HG02981 (cell line): ENCODE data around the gene TNFAIP1.

Experiments
- ATAC-seq: cut with Tn5 transposase; IDR thresholded peaks from one replicate; pipeline ENCODE4 v1.9.1; 2021; ENCODE audit warnings: mild to moderate bottlenecking, moderate library complexity; ENCODE audit not compliant: unreplicated experiment

The TNFAIP1 gene

DNA sequence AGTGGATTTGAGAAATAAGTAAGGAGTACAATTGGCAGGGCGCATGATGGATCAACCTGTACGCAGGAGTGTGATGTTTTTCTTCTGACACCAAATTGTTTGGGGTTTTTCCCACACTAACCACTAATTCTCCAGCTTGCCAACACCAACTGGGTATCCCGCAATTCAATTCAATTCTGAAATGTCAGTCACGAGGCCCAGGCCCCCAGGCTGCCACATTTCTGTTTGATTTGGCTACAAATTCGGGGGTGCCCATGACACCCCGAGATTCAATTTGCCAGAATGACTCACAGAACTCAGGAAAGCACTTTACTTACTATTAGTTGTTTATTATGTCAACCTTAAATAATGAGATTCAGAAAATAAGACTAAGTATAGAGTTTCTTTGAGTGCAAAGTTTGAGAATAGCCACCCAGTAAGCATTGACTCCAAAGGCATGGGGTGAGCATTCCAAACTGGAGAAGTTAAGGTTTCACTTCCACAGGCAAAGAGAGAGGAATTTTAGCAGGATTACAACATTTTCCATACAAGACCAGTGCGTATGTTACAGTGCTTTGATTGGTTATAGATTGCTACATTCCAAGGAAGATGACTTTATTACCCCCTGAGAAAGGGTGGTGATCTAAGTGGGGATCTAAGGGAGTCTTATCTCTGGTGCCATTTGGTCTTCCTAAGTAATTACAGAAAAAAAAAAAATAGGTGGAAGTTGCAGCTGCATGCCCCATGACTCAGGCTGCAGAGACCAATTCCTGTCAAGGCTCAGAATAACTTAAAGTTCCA lies 59.0 kb downstream of the TNFAIP1 start:
- ATAC-seq = no peak

DNA sequence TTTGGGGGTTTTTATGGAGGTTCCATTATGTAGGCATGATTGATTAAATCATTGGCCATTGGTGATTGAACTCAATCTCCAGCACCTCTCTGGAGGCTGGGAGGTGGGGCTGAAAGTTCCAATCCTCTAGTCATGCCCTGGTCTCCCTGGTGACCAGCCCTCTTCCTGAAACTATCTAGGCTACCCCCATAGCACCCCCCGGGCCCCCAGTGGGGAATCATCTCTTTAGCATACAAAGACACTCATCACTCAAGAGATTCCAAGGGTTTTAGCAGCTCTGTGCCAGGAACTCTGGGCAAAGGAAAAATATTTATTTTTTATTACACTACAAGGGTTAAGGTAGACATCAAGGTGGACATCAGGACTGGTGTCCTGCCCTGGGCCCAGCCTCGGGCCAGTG lies 59.9 kb downstream of the TNFAIP1 start:
- no peak for ATAC-seq

DNA sequence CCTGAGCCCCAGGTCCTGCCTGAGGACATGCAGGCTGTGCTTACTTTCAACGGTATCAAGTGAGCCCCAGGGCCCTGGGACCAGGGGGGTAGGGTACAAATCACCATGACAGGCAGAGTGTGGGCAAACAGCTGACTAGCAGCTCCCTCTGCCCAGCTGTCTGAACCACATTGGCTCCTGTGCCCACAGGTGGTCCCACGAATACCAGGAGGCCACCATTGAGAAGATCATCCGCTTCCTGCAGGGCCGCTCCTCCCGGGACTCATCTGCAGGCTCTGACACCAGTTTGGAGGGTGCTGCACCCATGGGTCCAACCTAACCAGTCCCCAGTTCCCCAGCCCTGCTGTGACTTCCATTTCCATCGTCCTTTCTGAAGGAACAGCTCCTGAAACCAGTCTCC lies 60.4 kb downstream of the TNFAIP1 start:
- ATAC-seq = no peak
